Astrocyte (in vitro differentiated cells and primary cell): ENCODE data around the gene MRPL55. TPM values are rescaled to one million over a fixed set of nuclear protein-coding genes. Genes with fewer than 3 reads are reported as not detected.

Experiments
- DNase-seq: peaks from one replicate; pipeline ENCODE4 v3.0.0-alpha.2; 2010; ENCODE audit warnings: low read depth
- FAIRE-seq: peaks from 2 replicates; lab custom pipeline; 2011; peaks lifted over from hg19 to GRCh38; lab: Jason Lieb, UNC
- H2AFZ ChIP-seq: 2 replicates; pipeline ENCODE4 v1.6.0; 2012; ENCODE audit warnings: low read depth, low read length, inconsistent platforms
- H3K27ac ChIP-seq: 2 replicates; pipeline ENCODE4 v1.5.1; 2011; ENCODE audit warnings: low read depth, low read length, inconsistent platforms
- H3K27me3 ChIP-seq: 2 replicates; pipeline ENCODE4 v1.6.0; 2011; ENCODE audit warnings: low read length, inconsistent platforms; ENCODE audit not compliant: insufficient read depth
- H3K36me3 ChIP-seq: 2 replicates; pipeline ENCODE4 v1.5.1; 2011; ENCODE audit warnings: low read length, inconsistent platforms; ENCODE audit not compliant: insufficient read depth
- H3K4me1 ChIP-seq: 2 replicates; pipeline ENCODE4 v1.5.1; 2011; ENCODE audit warnings: low read length, inconsistent platforms; ENCODE audit not compliant: insufficient read depth
- H3K4me2 ChIP-seq: 2 replicates; pipeline ENCODE4 v1.6.0; 2012; ENCODE audit warnings: low read length, inconsistent platforms
- H3K4me3 ChIP-seq: 2 replicates; pipeline ENCODE4 v1.5.1; 2011; ENCODE audit warnings: low read depth, mild to moderate bottlenecking, low read length, inconsistent platforms; ENCODE audit not compliant: insufficient read depth
- H3K79me2 ChIP-seq: 2 replicates; pipeline ENCODE4 v1.6.0; 2012; ENCODE audit warnings: mild to moderate bottlenecking, low read length, inconsistent platforms; ENCODE audit not compliant: insufficient read depth
- H3K9ac ChIP-seq: 2 replicates; pipeline ENCODE4 v1.6.0; 2012; ENCODE audit warnings: mild to moderate bottlenecking, low read length, inconsistent platforms
- H3K9me3 ChIP-seq: 2 replicates; pipeline ENCODE4 v1.5.1; 2012; ENCODE audit warnings: low read depth, mild to moderate bottlenecking, low read length, inconsistent platforms; ENCODE audit not compliant: insufficient read depth
- H4K20me1 ChIP-seq: 2 replicates; pipeline ENCODE4 v1.6.0; 2012; ENCODE audit warnings: low read length, inconsistent platforms; ENCODE audit not compliant: insufficient read depth
- H3K27ac Mint-ChIP-seq: one replicate; pipeline ENCODE4 v1.8.0; 2021; ENCODE audit warnings: mild to moderate bottlenecking, mixed read lengths; ENCODE audit not compliant: unreplicated experiment
- H3K27me3 Mint-ChIP-seq: one replicate; pipeline ENCODE4 v1.8.0; 2021; ENCODE audit warnings: low read depth, mixed read lengths; ENCODE audit not compliant: unreplicated experiment
- H3K36me3 Mint-ChIP-seq: one replicate; pipeline ENCODE4 v1.8.0; 2021; ENCODE audit warnings: low read depth, mixed read lengths; ENCODE audit not compliant: unreplicated experiment
- H3K4me1 Mint-ChIP-seq: one replicate; pipeline ENCODE4 v1.8.0; 2021; ENCODE audit warnings: low read depth, mixed read lengths; ENCODE audit not compliant: unreplicated experiment
- H3K4me3 Mint-ChIP-seq: one replicate; pipeline ENCODE4 v1.8.0; 2021; ENCODE audit warnings: mild to moderate bottlenecking, moderate library complexity, mixed read lengths; ENCODE audit not compliant: unreplicated experiment
- H3K9me3 Mint-ChIP-seq: one replicate; pipeline ENCODE4 v1.8.0; 2021; ENCODE audit warnings: mild to moderate bottlenecking, mixed read lengths; ENCODE audit not compliant: unreplicated experiment
- CTCF ChIP-seq: IDR thresholded peaks from 2 replicates; pipeline ENCODE4 v1.5.1; 2011; ENCODE audit warnings: low read depth, mild to moderate bottlenecking, inconsistent platforms, low read length, moderate library complexity; ENCODE audit not compliant: insufficient read depth
- EZH2 ChIP-seq: IDR thresholded peaks from 2 replicates; pipeline ENCODE4 v1.6.1; 2012; ENCODE audit warnings: mild to moderate bottlenecking, low read length, inconsistent platforms; ENCODE audit not compliant: insufficient read depth
- total RNA-seq: library from RNA; stranded (reverse); gene quantifications from 2 replicates; pipeline ENCODE4 v1.2.1, GENCODE V29; 2021

The MRPL55 gene
- total RNA-seq, 1 donor from 2014 or later: 50.8 TPM

GRCh38 chr1:228139931-228140723 lies 31.0 kb upstream of the MRPL55 start, which contains the start of gene GUK1:
Gene GUK1, plus strand, starts transcription at chr1:228140279. Its CDS starts 24 bp downstream, at chr1:228140303.
- FAIRE-seq (no peak), DNase-seq (peak; percentile 99)
- Mint-ChIP-seq H3K9me3 (peaks cover 2% of the 10 kb centered on the region), H3K27ac (peak within 1 kb of the TSS; percentile 93), H3K4me1 (peaks cover 20% of the 10 kb centered on the region), H3K4me3 (peak within 1 kb of the TSS; percentile 92), H3K27me3 (peaks cover 24% of the 10 kb centered on the region), H3K36me3 (peaks cover 3% of the 10 kb centered on the region)
- Histone ChIP-seq H3K79me2 (peaks cover 50% of the 10 kb centered on the region), H3K27ac (peak within 1 kb of the TSS; percentile 85), H3K4me2 (peak within 1 kb of the TSS; percentile 95), H2AFZ (peak within 1 kb of the TSS; percentile 67), H3K4me1 (peaks cover 20% of the 10 kb centered on the region), H3K36me3 (no peaks in the 10 kb centered on the region), H3K4me3 (peak within 1 kb of the TSS; percentile 88), H3K9ac (peak within 1 kb of the TSS; percentile 95), H3K27me3 (peaks cover 21% of the 10 kb centered on the region), H3K9me3 (no peaks in the 10 kb centered on the region), H4K20me1 (peaks cover 46% of the 10 kb centered on the region)
- TF ChIP-seq CTCF (no peak), EZH2 (no peak)

- Histone ChIP-seq H4K20me1 (peaks cover 39% of the 10 kb centered on the region), H3K27me3 (peaks cover 27% of the 10 kb centered on the region), H3K4me3 (peak overlapping the region; percentile 88), H3K9ac (peak overlapping the region; percentile 95), H3K36me3 (no peaks in the 10 kb centered on the region), H3K27ac (peak overlapping the region; percentile 85), H3K9me3 (no peaks in the 10 kb centered on the region), H3K79me2 (peaks cover 44% of the 10 kb centered on the region), H3K4me1 (peaks cover 20% of the 10 kb centered on the region), H2AFZ (peak overlapping the region; percentile 67), H3K4me2 (peak overlapping the region; percentile 95)
- H3K27ac Mint-ChIP-seq: peak overlapping the region; percentile 93
- H3K4me1 Mint-ChIP-seq: peaks cover 20% of the 10 kb centered on the region
- peaks cover 30% of the 10 kb centered on the region for H3K27me3 Mint-ChIP-seq
- H3K4me3 Mint-ChIP-seq: peak overlapping the region; percentile 92
- H3K9me3 Mint-ChIP-seq: peaks cover 2% of the 10 kb centered on the region
- FAIRE-seq: no peak
- H3K36me3 Mint-ChIP-seq: peaks cover 3% of the 10 kb centered on the region
- no peak for TF ChIP-seq EZH2
- TF ChIP-seq CTCF: no peak
- DNase-seq: no peak
These were observed 30.4 kb upstream of the MRPL55 start for GRCh38 chr1:228139406-228139930.
